Measurements from ENCODE around the gene ANKRD13B. TPM values are rescaled to one million over a fixed set of nuclear protein-coding genes. Genes with fewer than 3 reads are reported as not detected.

ANKRD13B gene
- total RNA-seq, 2 donors from 2014 or later, result 2.2 to 2.6 TPM

DNA sequence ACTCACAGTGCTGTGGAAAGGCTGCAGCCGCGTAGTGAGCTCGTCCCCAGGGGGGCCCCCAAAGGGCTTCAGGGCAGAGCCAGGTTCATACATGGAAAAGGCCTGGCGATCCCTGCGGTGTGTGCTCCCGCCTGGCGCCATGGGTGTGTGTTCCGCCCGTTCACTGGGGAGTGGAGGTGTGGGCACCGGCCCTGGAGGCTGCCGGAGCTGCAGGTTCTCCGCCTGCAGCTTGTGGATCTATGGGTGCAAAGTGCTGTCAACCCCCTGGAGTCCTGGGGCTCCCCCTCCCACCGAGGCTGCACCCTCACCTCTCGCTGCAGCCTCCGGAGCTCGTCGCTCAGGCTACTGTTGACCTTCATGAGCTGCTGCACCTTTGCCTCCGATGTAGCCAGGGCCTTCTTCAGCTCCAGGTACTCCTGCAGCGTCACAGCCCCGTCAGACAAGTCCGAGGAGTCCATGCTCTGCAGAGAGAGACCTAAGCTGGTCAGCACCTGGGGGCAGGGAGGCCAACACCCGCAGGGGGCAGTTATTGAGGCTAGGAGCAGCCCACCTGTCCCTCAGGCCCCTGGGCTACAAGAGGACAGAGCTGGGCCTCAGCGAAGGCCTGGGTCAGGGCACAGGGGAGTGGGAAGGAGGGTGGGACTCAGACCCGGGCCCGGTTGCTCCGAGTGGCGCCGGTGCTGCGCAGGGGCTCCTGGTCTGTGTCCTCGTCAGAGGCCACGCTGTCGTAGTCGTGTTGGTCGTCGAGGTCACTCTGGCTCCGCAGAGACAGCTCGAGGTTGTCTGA is 16.5 kb upstream of the ANKRD13B start:
- Mint-ChIP-seq H3K36me3 (ENCODE audit: low read depth) (peaks cover 21% of the 10 kb centered on the region), H3K27me3 (ENCODE audit: insufficient read depth) (peaks cover 5% of the 10 kb centered on the region), H3K4me3 (no peak overlapping the region), H3K4me1 (peaks cover 1% of the 10 kb centered on the region), H3K9me3 (no peaks in the 10 kb centered on the region), H3K27ac (no peak overlapping the region)
- Histone ChIP-seq H3K27ac (ENCODE audit: low read depth, low read length) (no peak overlapping the region), H3K4me3 (ENCODE audit: low read length) (no peak overlapping the region), H3K4me1 (ENCODE audit: control insufficient read depth, insufficient read depth, low read length) (no peaks in the 10 kb centered on the region), H3K9ac (ENCODE audit: extremely low read depth, low read length, poor library complexity, severe bottlenecking) (no peak overlapping the region), H3K27me3 (ENCODE audit: control insufficient read depth, insufficient read depth, low read length, poor library complexity, severe bottlenecking) (no peaks in the 10 kb centered on the region), H3K9me3 (ENCODE audit: control insufficient read depth, low read length) (no peaks in the 10 kb centered on the region), H3K36me3 (ENCODE audit: control insufficient read depth, insufficient read depth, low read length) (peaks cover 31% of the 10 kb centered on the region)
- WGBS, 2 experiments (ENCODE audit: insufficient coverage in 1 of 2, insufficient read length in 1 of 2), result 94 to 97% methylated on average over 14 to 37 of the region's 37 CpGs
- DNase-seq, result no peak
- TF ChIP-seq, protein P1, sequence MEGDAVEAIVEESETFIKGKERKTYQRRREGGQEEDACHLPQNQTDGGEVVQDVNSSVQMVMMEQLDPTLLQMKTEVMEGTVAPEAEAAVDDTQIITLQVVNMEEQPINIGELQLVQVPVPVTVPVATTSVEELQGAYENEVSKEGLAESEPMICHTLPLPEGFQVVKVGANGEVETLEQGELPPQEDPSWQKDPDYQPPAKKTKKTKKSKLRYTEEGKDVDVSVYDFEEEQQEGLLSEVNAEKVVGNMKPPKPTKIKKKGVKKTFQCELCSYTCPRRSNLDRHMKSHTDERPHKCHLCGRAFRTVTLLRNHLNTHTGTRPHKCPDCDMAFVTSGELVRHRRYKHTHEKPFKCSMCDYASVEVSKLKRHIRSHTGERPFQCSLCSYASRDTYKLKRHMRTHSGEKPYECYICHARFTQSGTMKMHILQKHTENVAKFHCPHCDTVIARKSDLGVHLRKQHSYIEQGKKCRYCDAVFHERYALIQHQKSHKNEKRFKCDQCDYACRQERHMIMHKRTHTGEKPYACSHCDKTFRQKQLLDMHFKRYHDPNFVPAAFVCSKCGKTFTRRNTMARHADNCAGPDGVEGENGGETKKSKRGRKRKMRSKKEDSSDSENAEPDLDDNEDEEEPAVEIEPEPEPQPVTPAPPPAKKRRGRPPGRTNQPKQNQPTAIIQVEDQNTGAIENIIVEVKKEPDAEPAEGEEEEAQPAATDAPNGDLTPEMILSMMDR (conservative IDR thresholded peaks at IDR 0.05), result no peak

GRCh38 chr17:29577001-29577370 is 15.9 kb upstream of the ANKRD13B start:
- Histone ChIP-seq H3K4me3 (ENCODE audit: low read length) (no peak overlapping the region), H3K4me1 (ENCODE audit: control insufficient read depth, insufficient read depth, low read length) (no peaks in the 10 kb centered on the region), H3K9me3 (ENCODE audit: control insufficient read depth, low read length) (no peaks in the 10 kb centered on the region), H3K27ac (ENCODE audit: low read depth, low read length) (no peak overlapping the region), H3K9ac (ENCODE audit: extremely low read depth, low read length, poor library complexity, severe bottlenecking) (no peak overlapping the region), H3K36me3 (ENCODE audit: control insufficient read depth, insufficient read depth, low read length) (peaks cover 31% of the 10 kb centered on the region), H3K27me3 (ENCODE audit: control insufficient read depth, insufficient read depth, low read length, poor library complexity, severe bottlenecking) (no peaks in the 10 kb centered on the region)
- no peak overlapping the region for H3K4me3 Mint-ChIP-seq
- TF ChIP-seq, protein P1 (conservative IDR thresholded peaks at IDR 0.05), result no peak
- H3K27ac Mint-ChIP-seq, result no peak overlapping the region
- 94 to 97% methylated on average over 8 to 9 of the region's 9 CpGs for WGBS, 2 experiments (ENCODE audit: insufficient coverage in 1 of 2, insufficient read length in 1 of 2)
- H3K36me3 Mint-ChIP-seq (ENCODE audit: low read depth), result peaks cover 22% of the 10 kb centered on the region
- no peak for DNase-seq
- no peaks in the 10 kb centered on the region for H3K27me3 Mint-ChIP-seq (ENCODE audit: insufficient read depth)
- H3K9me3 Mint-ChIP-seq, result no peaks in the 10 kb centered on the region
- H3K4me1 Mint-ChIP-seq, result peaks cover 1% of the 10 kb centered on the region

DNA sequence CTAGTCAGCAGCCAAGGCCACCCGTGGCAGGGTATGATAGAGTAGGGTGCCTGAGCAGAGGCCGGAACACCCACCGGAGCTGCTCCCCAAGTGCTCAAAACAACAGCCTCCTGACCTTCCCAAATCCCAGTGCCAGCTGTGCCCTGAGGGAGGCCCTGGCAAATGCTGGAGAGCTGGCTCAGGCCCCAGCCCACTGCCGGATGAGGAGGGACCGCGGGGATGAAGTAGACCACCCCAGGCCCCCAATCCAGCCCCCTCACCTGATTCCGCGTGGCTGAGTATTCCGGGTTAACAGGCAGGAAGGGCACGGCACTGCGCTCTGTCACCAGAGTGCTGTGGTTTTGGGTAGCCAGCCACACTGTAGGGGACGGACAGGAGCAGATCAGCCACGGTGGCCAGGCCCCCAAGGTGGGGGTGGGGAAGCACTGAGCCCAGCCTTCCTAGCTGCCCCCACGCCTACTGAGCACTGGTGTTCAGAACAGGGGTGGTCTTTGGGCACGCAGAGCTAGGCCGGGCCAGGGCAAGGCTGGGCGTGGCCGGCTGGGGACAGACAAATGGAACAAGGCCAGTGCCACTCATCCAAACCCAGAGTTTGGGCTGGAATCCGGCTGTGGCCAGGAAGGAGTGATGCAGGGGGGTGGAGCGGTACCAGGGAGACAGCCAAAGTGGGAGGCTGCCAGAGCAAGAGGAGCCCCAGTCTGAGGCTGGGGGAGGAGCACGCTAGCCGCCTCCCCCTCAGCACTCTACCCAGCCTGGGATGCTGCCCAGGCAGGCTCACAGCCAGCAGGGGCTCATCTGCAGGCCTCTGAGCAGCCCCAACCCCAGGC is 15.3 kb upstream of the ANKRD13B start:
- Histone ChIP-seq H3K27ac (ENCODE audit: low read depth, low read length) (no peak overlapping the region), H3K27me3 (ENCODE audit: control insufficient read depth, insufficient read depth, low read length, poor library complexity, severe bottlenecking) (no peaks in the 10 kb centered on the region), H3K4me3 (ENCODE audit: low read length) (no peak overlapping the region), H3K9ac (ENCODE audit: extremely low read depth, low read length, poor library complexity, severe bottlenecking) (no peak overlapping the region), H3K4me1 (ENCODE audit: control insufficient read depth, insufficient read depth, low read length) (no peaks in the 10 kb centered on the region), H3K36me3 (ENCODE audit: control insufficient read depth, insufficient read depth, low read length) (peaks cover 35% of the 10 kb centered on the region), H3K9me3 (ENCODE audit: control insufficient read depth, low read length) (no peaks in the 10 kb centered on the region)
- peak; percentile 45 for DNase-seq
- 90 to 96% methylated on average over 6 to 22 of the region's 22 CpGs for WGBS, 2 experiments (ENCODE audit: insufficient coverage in 1 of 2, insufficient read length in 1 of 2)
- Mint-ChIP-seq H3K9me3 (no peaks in the 10 kb centered on the region), H3K36me3 (ENCODE audit: low read depth) (peaks cover 28% of the 10 kb centered on the region), H3K4me1 (peaks cover 1% of the 10 kb centered on the region), H3K27me3 (ENCODE audit: insufficient read depth) (no peaks in the 10 kb centered on the region), H3K4me3 (no peak overlapping the region), H3K27ac (no peak overlapping the region)
- TF ChIP-seq, protein P1 (conservative IDR thresholded peaks at IDR 0.05), result no peak

Data from endodermal cell (in vitro differentiated cells).